ENCODE measurements around the gene HOXC10.

HOXC10 gene

DNA sequence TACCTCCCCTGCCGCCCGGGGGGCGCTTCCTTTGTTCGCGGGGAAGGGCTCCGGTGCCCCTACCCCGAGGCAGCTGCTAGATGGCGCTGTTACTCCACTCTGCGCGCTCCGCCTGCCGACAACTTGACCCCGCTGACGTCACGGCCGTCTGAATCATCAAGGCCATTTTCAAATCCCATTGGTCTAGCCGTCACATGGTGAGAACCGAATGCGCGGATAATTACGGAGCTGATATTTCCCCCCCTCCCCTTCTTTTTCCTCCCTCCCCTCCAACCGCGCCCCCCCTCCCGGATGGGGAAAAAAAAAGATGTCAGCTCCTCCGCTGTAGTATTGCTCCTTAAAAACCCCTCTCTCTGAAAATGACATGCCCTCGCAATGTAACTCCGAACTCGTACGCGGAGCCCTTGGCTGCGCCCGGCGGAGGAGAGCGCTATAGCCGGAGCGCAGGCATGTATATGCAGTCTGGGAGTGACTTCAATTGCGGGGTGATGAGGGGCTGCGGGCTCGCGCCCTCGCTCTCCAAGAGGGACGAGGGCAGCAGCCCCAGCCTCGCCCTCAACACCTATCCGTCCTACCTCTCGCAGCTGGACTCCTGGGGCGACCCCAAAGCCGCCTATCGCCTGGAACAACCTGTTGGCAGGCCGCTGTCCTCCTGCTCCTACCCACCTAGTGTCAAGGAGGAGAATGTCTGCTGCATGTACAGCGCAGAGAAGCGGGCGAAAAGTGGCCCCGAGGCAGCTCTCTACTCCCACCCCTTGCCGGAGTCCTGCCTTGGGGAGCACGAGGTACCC lies at the start of gene HOXC10:
Gene HOXC10, plus strand, starts transcription at position 246 of the 791 bp plus-strand sequence. Its CDS starts 114 bp downstream, at position 360.
- peak; percentile 48 for DNase-seq (ENCODE audit: low read depth, low spot score)

DNA sequence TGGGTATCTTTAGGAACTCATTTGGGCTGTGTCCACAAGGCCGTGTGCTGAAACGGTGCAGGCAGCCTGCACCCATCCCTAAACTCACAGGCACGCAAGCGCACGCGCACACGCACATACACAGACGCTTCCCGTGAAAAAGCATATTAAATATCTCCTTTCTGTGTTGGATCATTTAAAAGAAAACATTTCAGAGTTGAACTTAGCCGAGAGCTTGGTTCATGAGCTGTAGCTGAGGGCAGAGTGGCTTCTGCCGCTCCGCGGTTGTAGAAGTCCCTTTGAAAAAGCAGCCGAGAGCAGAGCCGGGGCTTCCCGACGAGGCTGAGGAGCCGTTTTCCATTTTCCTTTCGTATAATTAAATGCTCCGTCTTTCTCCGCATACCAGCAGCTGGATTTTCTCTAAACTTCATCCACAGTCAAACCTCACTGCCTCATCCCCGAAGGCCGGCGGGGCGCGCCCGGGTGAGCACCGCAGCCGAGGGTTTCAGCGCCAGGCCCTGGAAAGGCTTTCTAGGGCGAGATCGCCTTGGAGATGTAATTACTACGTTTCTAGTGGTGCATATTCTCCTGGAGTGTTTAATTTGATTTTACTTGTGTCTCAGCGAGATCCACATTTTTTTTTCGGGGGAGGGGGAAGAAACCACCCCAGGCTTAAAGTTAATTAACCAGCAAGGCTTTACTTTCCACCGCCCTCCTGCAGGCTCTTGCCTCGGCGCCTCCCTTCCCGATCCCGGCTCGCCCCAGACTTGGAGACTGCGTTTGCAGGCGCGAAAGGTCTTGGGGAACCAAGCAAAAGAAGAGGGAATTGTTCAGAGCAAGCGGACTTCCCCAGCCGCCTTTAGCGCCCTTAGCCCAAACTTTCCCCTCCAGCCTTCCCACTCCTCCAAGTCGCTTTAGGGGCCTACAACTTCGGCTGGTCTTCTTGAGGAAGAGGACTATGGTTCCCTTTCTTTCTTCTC lies 49.3 kb upstream of the HOXC10 start:
- DNase-seq (ENCODE audit: low read depth, low spot score): no peak

DNA sequence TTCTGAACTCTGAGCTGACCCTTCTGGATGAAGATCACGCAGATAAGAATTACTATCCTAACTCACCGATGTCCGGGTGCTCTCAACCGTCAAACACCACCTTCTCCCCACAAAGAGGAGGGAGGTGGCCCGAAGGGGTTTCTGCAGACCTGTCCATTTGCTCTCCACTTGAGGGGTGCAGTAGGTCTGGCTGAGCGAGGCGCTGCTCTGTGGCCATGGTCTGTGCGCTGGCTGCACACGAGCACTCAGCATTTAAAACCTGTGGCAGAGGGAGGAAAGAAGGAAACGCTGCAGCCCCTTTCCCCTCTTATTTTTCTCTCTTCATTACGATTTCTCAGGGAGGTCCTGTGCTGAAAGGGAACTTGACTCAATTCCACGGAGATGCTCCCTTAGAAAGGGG lies 47.8 kb upstream of the HOXC10 start:
- no peak for DNase-seq (ENCODE audit: low read depth, low spot score)

DNA sequence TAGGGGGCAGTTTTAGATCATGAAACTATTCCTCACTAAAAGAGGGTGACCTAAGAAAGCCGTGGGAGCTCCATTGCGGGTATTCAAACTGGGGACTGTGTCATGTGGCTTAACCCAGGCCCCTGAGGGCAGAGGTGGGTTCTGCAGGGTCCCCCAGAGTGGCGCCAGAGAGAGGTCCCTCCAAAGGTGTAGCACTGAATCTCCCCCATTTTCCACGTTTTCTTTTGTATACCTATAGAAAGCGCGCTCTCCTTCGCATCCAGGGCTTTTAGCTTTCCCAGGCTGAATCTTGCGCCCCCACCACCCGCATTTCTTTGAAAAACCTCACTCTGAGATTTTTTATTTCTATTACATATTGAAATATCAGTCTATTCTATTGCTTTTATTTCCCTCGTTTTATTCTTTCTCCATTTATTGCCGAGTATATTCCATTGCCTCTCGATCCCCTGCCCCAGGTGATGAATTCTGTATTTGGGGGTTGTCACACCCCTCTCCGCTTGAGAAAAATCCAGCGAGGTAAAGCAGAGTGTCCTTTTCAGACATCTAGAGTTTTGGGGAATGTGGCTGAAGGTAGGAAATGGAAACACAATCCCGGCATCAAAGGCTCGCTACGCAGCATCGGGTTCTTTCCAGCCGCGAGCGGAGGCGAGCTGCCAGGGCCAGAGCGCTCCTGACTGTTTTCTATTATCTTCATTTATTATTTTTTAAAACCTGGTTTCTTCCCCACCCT lies 47.2 kb upstream of the HOXC10 start:
- DNase-seq (ENCODE audit: low read depth, low spot score): no peak

DNA sequence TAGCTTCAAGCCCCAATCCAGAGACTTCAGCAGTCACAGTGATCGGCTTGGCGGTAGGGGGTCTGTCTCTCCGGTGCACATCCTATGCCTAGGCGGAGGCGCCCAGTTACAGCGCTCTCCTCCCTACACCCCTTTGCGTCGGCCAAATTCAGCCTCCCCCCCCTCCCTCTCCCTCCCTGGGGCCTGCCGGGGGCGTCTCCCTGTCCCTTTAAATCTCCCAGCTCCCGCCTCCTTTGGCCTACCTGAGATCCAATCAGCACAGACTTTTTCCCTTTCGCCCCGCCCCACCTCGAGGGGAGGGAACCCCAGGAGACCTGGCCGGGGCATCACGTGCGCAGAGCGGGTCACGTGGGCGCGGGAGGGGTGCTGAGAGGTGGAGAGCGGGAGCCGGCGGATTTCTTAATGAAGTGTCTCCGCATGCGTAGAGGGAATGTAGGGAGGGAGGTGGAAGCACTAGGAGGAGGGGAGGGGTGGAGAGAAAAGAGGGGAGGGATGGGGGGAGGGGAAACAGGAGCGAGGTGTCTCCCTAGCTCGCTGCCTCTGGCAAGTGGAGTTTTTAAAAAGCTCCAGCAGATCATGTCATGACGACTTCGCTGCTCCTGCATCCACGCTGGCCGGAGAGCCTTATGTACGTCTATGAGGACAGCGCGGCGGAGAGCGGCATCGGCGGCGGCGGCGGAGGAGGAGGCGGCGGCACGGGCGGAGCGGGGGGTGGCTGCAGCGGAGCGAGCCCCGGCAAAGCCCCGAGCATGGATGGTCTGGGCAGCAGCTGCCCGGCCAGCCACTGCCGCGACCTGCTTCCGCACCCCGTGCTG lies 46.4 kb upstream of the HOXC10 start, which contains the start of gene HOXC13:
Gene HOXC13, plus strand, starts transcription at position 506 of the 815 bp plus-strand sequence. Its CDS starts 76 bp downstream, at position 582.
- no peak for DNase-seq (ENCODE audit: low read depth, low spot score)

DNA sequence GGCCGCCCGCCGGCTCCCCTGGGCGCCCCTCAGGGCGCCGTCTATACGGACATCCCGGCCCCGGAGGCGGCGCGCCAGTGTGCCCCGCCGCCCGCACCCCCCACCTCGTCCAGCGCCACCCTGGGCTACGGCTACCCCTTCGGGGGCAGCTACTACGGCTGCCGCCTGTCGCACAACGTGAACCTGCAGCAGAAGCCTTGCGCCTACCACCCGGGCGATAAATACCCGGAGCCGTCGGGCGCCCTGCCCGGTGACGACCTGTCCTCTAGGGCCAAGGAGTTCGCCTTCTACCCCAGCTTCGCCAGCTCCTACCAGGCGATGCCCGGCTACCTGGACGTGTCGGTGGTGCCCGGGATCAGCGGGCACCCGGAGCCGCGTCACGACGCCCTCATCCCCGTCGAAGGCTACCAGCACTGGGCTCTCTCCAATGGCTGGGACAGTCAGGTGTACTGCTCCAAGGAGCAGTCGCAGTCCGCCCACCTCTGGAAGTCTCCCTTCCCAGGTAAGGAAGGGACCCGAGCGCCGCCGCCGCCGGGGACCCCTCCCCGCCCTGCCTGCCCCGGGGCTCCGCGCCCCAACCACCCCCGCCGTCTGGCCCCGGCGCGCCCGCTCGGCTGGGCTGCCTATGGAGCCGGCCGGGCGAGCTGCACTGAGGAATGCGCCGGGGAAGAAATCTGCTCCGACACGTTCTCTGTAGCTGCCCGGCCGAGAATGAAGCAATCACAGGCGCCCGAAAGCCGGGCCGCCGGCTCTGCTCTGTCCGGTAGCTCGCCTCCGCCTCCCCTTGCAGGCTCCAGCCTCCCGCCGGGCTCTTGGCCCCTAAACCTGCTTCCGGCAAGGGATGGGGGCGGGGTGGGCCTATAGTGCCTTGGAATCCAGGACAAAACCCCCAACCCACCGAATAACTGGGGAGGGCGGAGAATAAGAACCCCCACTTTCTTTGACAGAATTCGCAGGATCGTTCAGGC lies 45.5 kb upstream of the HOXC10 start:
- no peak for DNase-seq (ENCODE audit: low read depth, low spot score)

DNA sequence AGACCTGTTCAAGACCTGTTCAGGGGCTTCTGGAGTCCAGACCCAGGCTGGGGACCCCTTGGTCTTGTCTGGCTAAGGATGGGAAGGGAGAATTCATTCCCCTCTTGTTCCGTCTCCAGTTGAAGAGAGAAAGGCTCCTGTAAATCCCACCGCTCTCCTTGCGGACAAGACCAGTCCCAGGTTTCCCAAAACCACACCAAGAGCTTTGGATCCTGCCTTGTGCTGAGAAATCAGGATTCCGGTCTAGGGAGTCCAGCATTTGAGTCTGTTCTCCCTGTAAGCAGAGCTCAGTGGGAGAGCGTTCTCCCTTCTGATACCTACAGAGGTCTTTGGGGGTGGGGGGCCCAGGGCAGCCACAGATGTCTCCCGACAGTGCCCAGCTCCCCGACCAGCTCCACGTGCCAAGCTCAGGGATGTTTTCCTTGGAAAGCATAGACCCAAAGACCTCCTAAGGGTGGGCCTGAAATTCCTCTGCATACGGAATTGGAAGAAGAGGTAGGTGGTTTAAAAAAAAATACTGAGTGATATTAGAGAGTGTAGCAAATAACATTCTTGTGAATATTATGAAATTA lies 44.4 kb upstream of the HOXC10 start:
- DNase-seq (ENCODE audit: low read depth, low spot score): no peak

DNA sequence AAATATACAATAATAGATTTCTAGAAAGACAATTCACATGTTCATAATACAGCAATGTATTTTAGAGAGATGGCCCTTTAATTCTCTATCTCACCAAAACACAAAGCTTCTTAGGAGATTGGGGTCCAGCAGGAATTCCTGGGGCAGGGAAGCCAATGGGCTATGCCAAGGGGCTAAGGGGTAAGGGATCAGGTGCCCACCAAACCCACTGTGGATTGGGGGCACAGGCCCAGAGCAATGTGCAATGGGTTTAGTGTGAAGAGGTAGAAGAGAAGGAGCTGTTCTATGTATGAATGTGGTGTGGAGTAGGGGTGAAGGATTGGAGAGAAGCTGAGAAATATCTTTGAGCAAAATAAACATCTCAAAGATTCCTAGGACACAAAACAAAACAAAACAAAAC lies 43.8 kb upstream of the HOXC10 start:
- no peak for DNase-seq (ENCODE audit: low read depth, low spot score)

DNA sequence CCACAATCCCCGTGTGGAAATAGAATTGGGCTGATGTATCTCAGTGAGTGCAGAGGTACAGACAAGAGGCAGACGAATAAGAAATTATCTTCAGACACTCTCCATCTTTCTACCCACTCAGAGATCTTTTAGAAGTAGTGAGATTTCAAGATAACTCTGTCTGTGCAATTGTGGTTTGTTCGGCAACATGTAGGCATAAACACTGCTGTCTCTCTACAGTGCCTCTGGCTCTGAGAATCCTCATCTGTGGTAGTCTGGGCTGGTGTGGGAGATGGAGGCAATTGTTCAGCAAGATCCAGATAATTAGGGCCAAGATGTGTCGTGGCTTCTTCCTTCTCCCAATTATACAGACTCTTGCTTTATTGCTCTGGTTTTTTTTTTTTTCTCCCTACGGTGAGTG lies 43.2 kb upstream of the HOXC10 start:
- DNase-seq (ENCODE audit: low read depth, low spot score): no peak

DNA sequence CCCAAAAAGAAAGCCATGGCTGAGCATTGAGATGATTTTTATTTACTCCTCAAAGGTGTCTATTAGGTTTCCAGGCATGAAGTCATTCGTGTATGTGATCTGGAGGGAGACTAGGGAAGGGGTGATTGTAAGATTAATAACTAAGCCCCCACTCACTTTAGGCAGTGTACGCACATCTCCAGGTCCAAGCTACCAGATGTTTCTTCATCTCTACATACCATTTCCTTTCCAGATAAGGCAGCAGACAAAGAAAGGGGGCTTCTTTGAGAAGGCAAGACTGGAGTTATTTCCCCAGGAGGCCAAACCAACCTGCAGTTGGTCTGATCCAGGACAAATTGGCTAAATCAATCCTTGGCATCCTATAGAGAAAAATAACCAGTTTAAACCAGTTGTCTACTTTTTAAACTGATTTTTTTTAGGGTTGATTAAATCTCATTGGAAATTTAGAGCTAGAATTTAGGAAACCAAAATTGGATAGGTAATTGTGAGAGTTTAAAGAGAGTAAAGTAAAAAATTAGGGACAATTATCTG lies 42.4 kb upstream of the HOXC10 start:
- DNase-seq (ENCODE audit: low read depth, low spot score): no peak

DNA sequence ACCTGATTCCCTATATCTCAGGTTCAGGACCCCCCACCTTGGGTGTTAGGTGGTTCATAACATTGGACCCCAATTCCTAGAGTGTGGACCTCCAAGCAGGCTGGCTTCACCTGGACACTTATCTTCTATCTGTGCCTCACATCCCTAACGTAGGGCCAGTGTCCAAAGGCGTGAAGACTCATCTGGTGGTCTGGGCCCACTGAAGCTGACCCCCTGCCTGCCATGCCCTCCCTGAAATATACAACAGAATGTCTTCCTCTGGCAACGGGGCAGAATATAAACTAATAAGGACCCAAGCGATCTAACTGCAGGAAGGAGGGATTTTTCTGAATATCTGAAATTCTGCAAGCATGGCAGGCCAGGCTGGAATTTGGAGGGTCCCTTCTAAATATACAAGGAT lies 40.7 kb upstream of the HOXC10 start:
- DNase-seq (ENCODE audit: low read depth, low spot score): no peak

DNA sequence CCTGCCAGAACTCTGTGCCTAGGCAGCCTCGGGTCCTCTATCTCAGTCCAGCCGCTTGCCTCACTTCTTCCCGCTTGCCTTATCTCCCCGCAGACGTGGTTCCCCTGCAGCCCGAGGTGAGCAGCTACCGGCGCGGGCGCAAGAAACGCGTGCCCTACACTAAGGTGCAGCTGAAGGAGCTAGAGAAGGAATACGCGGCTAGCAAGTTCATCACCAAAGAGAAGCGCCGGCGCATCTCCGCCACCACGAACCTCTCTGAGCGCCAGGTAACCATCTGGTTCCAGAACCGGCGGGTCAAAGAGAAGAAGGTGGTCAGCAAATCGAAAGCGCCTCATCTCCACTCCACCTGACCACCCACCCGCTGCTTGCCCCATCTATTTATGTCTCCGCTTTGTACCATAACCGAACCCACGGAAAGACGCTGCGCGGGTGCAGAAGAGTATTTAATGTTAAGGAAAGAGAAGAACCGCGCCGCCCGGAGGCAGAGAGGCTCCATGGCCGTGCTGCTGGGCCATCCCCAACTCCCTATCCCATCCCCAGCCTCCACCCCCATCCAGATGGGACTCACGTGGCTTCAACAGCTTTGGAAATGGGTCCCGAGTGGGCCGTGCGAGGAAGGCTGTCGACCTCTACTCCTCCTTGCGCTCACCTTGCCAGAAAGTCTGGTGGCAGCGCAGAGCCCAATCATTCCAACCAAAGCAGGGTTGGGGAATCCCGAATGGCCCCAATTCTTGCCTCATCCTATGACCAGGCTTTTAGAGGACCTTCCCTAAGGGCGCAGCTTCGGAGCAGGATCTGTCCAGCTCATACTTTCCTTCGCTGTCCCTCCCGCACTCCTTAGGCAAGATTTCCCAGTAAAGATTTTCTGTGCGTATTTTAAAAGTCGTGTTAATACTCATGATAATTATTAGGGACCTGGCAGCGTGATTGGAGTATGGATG lies 39.8 kb upstream of the HOXC10 start:
- no peak for DNase-seq (ENCODE audit: low read depth, low spot score)

DNA sequence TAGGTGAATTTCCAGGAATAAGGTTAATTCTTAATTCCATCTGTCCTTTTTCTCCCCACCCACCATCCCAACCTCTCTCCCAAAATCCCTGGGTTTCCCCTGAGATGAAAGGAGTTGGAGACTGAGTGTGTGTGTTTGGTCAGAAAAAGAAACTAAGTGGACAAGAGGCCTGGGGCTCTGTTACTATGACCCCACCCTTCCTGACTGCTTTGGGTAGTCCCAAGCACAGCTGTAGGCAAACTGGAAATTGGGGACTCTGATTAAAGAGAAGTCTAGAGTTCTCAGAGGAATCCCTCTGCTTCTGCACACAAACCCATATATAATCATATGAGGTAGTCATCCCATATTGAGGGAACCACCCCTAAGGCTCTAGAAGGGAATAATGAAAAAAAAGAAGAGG lies 37.2 kb upstream of the HOXC10 start:
- DNase-seq (ENCODE audit: low read depth, low spot score): no peak

DNA sequence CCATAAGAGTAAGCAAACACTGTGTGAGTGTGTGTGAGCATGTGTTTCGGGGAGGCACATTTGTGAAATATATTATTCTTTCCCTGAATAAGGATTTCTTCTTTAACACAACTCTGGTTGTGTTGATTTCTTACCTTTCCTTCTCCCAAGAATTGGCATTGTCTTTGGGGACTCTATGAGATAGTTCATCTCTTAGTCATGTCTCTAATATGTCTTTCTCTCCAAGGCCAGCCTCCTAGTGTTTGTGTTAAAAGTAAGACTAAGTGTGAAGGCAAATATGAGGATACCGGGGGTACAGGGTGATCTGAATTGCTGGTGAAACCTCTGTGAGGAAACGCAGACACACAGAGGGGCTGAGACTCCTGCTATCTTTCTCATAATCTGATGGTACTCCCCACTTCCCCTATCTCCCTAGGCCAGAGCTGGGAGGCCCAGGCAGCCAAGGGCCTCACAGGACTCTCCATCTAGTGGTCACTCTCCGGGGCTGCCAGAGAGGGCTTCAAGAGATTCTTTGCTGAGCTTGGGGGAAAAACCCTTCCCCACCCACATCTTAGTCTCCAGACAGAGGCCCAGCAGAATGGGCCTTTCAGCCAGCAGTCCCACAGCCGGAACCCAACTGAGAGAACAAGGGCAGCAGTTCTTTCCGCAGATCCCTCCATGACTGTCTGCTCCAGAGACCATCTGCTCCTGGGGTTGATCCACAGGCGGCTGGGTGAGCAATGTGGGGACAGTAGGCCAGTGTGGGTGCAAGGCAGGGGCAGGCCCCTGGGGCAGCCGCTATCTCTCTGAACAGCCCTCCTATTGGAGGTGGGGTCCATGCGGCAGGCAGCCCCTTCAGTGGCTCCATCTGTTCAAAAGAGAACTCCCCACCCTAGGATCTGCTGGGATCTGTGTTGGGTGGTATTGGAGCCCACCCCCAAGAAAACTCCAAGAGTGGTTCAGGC lies 36.0 kb upstream of the HOXC10 start:
- DNase-seq (ENCODE audit: low read depth, low spot score): no peak

DNA sequence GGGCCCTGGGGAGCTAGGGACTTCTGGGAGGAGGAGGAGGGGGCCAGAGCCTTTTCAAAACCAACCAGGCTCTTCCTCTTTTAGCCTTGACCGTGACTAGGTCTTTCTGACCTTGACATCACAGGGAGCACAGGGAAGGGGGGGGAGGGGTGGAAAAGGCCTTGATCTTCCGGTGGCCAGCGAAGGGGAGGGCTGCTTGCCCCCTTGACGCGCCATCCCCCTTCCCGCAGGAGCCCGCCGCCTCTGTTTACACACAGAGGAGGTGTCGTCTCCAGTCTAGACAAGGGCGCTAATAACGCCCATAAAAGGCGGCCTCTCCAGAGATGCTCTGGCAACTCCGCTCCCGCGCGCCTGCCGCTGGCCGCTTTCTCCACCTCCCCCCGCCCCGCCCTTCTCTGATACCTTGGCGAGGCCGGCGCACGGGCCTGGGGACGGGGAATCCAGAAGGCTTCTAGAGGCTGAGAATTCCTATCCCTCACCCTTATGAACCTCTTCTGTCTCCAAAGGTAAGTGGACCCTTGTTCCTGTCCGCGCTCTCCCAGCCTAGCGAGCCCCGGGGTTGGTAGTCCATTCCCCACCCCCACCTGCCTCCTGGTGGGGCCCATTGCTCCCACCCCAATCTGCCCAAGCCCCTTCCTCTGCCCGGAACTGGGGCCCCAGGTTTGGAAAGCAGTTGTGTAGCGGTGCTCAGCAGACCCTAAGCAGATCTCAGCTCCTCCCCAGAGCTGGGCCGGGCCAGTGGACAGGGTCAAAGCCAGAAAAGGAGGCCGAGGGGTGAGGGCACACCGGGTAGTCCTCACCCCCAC lies 35.1 kb upstream of the HOXC10 start:
- no peak for DNase-seq (ENCODE audit: low read depth, low spot score)

DNA sequence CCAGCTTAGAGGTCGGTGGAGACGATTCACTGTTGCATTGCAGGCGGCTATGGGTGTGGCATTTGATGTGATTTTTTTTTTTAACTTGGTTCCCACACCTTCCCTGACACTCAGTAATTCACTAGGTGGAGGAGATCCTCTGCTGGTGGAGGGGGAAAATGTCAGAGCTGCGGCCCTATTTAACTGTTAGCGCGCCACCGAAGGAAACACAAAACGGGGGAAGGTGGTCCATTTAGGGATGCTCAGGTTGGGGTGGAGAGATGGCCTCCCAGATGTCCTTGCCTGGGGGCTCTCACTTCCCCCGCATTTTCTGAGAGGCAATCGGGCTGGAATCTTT lies 34.5 kb upstream of the HOXC10 start:
- DNase-seq (ENCODE audit: low read depth, low spot score): no peak

Data from activated CD4-positive, CD25-positive, alpha-beta regulatory T cell treated with anti-CD3 and anti-CD28 coated beads, Interleukin-2, amount 50 U/mL, for 16 hours (primary cell).